HG03108 (cell line): ENCODE measurements around the gene KIAA0319L.
A peak's percentile ranks its signal among the peaks of the same experiment; 100 is the strongest.

ENCODE experiments used
- ATAC-seq: cut with Tn5 transposase; IDR thresholded peaks from one replicate; pipeline ENCODE4 v1.9.1; 2021; ENCODE audit warnings: moderate library complexity; ENCODE audit not compliant: unreplicated experiment

The KIAA0319L gene

GRCh38 chr1:35539073-35539823 is 18.0 kb downstream of the KIAA0319L start:
- no peak for ATAC-seq

GRCh38 chr1:35537806-35538205 is 19.4 kb downstream of the KIAA0319L start:
- ATAC-seq, result no peak

GRCh38 chr1:35536556-35537162 is 20.5 kb downstream of the KIAA0319L start:
- no peak for ATAC-seq

- no peak for ATAC-seq
These were observed 22.0 kb downstream of the KIAA0319L start for GRCh38 chr1:35535243-35535642.

GRCh38 chr1:35533586-35533985 is 23.6 kb downstream of the KIAA0319L start:
- ATAC-seq, result no peak

- ATAC-seq, result no peak
These were observed 24.5 kb downstream of the KIAA0319L start for GRCh38 chr1:35532497-35533223.

GRCh38 chr1:35531368-35531767 is 25.8 kb downstream of the KIAA0319L start:
- ATAC-seq, result no peak

GRCh38 chr1:35530946-35531345 is 26.3 kb downstream of the KIAA0319L start:
- ATAC-seq, result no peak

- ATAC-seq, result no peak
These were observed 27.0 kb downstream of the KIAA0319L start for GRCh38 chr1:35530168-35530567.

GRCh38 chr1:35524106-35524505 is 33.1 kb downstream of the KIAA0319L start:
- no peak for ATAC-seq

GRCh38 chr1:35519432-35519831 is 37.8 kb downstream of the KIAA0319L start:
- no peak for ATAC-seq

- ATAC-seq, result no peak
These were observed 39.0 kb downstream of the KIAA0319L start for GRCh38 chr1:35518183-35518582.

- no peak for ATAC-seq
These were observed 45.9 kb downstream of the KIAA0319L start for GRCh38 chr1:35511305-35511704.

GRCh38 chr1:35509558-35509957 is 47.6 kb downstream of the KIAA0319L start:
- no peak for ATAC-seq

- no peak for ATAC-seq
These were observed 49.3 kb downstream of the KIAA0319L start for GRCh38 chr1:35507947-35508346.

- no peak for ATAC-seq
These were observed 50.0 kb downstream of the KIAA0319L start for GRCh38 chr1:35506960-35507912.

- peak; percentile 41 for ATAC-seq
These were observed 51.0 kb downstream of the KIAA0319L start for GRCh38 chr1:35505911-35506798.

- no peak for ATAC-seq
These were observed 55.0 kb downstream of the KIAA0319L start for GRCh38 chr1:35502242-35502641.

- ATAC-seq, result no peak
These were observed 56.8 kb downstream of the KIAA0319L start for GRCh38 chr1:35500439-35500838.

- ATAC-seq, result no peak
These were observed 57.5 kb downstream of the KIAA0319L start for GRCh38 chr1:35499652-35500176.
